ENCODE data around the gene BTBD19.

DNA sequence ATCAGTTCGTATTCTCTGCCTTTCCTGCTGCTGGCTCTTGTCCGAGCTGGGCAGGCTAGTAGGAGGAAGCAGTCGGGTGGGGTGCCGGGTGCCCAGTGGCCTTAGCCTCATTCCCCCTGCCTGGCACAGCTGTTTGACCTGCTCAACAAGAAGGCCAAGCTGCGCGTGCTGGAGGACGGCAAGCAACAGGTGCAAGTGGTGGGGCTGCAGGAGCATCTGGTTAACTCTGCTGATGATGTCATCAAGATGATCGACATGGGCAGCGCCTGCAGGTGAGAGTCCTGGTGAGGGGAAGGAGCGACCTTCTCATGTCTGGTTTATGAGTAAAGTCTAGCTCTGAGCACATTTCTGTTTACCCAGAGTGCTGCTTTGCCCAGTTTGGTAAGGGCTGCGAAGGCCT, 49.2 kb upstream of the BTBD19 start:
- TF ChIP-seq POU2F2 (IDR thresholded peaks at IDR 0.05; ENCODE audit: low read depth, low read length), result no peak
- TF ChIP-seq POLR2AphosphoS5 (IDR thresholded peaks at IDR 0.05; ENCODE audit: low read depth, low read length), result no peak
- TF ChIP-seq POLR2A (IDR thresholded peaks at IDR 0.05; ENCODE audit: low read depth, low read length), result no peak
- no peak for TF ChIP-seq SPI1 (IDR thresholded peaks at IDR 0.05; ENCODE audit: low read depth, low read length)
- TF ChIP-seq TAF1 (IDR thresholded peaks at IDR 0.05; ENCODE audit: low read depth, low read length), result no peak
- no peak for TF ChIP-seq PAX5 (IDR thresholded peaks at IDR 0.05; ENCODE audit: insufficient read depth, low read length, severe bottlenecking)

All from GM12891 (cell line).